ENCODE measurements around the gene CELF1. TPM values are rescaled to one million over a fixed set of nuclear protein-coding genes. Genes with fewer than 3 reads are reported as not detected.

The CELF1 gene
- total RNA-seq, 4 donors from 2014 or later: 93.8 to 153 (median 121) TPM

DNA sequence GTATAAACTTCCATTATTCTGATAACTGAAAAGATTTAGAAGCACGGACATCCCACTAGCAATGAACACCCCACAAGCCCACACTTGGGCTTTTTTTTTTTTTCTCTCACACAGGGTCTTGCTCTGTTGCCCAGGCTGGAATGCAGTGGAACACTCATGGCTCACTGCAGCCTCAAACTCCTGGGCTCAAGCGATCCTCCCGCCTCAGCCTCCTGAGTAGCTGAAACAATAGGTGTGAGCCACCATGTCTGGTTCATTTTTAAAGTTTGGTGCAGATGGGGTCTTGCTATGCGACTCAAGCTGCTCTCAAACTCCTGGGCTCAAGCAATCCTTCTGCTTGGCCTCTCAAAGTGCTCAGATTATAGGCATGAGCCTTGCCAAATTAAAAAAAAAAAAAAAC is 107.1 kb downstream of the CELF1 start:
- TF ChIP-seq, protein P1, sequence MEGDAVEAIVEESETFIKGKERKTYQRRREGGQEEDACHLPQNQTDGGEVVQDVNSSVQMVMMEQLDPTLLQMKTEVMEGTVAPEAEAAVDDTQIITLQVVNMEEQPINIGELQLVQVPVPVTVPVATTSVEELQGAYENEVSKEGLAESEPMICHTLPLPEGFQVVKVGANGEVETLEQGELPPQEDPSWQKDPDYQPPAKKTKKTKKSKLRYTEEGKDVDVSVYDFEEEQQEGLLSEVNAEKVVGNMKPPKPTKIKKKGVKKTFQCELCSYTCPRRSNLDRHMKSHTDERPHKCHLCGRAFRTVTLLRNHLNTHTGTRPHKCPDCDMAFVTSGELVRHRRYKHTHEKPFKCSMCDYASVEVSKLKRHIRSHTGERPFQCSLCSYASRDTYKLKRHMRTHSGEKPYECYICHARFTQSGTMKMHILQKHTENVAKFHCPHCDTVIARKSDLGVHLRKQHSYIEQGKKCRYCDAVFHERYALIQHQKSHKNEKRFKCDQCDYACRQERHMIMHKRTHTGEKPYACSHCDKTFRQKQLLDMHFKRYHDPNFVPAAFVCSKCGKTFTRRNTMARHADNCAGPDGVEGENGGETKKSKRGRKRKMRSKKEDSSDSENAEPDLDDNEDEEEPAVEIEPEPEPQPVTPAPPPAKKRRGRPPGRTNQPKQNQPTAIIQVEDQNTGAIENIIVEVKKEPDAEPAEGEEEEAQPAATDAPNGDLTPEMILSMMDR (IDR thresholded peaks at IDR 0.05; ENCODE audit: low read depth): no peak

DNA sequence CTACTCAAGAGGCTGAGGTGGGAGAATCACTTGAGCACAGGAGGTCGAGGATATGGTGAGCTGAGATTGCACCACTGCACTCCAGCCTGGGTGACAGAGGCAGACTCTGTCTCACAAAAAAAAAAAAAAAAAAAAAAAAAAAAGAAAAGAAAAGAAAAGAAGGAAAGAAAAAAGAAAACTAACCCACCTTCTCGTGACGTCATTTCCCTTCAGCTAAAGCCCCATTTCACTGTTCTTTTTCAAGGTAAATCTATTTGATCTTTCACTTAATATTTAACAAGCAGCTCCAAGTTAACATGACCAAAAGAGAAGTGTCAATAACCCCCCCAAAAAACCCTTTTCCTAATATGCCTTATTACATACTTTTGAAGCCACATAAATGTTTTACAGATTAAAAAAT is 109.1 kb downstream of the CELF1 start:
- TF ChIP-seq, protein P1 (IDR thresholded peaks at IDR 0.05; ENCODE audit: low read depth): no peak

DNA sequence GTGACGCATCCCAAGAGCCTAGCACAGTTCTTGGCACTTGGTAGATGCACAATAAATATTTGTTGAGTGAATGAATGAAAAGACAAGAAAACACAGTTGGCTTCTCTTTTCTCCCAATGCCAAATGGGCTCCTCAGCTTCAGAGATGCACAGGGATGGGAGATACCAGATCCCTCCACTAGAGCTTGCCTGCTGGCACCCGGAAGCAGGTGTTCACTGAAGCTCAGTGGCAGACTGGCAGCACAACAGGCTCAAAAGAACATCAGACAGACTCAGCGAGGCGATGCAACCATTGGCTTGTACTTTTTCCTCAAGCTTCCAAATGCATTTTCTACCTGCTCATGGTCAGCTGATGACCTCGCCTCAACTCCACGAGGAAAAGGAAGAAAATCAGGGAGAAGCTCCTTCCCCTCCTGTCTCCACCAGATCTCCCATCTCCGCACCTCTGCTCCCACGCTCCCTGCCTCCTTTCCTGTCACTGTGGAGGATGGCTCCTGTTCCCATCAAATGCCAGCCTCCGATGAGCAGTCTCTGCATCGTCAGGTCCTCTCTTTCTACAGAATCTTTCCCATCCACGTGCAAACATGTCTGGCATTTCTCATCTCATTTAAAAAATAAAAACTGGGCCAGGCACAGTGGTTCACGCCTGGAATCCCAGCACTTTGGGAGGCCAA is 109.8 kb downstream of the CELF1 start:
- TF ChIP-seq, protein P1 (IDR thresholded peaks at IDR 0.05; ENCODE audit: low read depth): no peak

DNA sequence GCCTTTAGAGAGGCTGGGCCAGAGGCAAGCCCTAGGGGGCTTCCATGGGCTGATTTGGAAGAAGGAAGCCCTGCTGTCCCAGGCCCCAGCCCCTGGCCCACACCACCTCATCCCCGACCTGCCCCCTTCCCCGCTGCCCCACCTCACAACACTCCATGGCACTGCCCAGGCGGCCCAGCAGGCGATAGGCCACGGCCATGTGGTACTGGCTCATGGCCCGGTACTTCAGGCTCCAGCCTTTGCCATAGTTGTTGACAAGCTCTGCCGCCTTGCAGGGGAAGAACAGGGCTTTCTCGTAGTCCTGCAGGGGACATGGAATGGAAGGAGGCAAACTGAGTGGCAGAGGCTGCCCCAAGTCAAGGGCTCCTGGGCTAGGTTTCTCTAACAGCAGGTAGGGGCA is 110.4 kb downstream of the CELF1 start:
- TF ChIP-seq, protein P1 (IDR thresholded peaks at IDR 0.05; ENCODE audit: low read depth): no peak

DNA sequence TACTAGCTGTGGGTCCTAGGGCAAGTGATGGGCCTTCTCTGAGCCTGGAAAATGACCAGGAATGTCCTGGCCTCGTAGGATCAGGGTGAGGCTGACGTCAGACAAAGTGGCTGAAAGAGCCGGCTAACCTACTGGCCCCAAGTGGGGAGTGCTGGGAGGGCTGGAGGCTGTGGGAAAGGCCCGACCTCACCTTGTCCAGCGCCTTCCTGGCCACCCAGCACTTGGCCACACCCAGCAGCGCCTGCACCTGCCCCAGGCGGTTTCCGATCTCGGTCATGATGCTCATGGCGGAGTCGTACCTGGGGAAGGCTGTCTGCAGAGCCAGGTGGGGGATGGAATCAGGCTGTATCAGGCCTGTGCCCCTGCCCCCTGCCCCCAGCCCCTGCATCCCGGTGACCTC is 111.5 kb downstream of the CELF1 start:
- TF ChIP-seq, protein P1 (IDR thresholded peaks at IDR 0.05; ENCODE audit: low read depth): no peak

DNA sequence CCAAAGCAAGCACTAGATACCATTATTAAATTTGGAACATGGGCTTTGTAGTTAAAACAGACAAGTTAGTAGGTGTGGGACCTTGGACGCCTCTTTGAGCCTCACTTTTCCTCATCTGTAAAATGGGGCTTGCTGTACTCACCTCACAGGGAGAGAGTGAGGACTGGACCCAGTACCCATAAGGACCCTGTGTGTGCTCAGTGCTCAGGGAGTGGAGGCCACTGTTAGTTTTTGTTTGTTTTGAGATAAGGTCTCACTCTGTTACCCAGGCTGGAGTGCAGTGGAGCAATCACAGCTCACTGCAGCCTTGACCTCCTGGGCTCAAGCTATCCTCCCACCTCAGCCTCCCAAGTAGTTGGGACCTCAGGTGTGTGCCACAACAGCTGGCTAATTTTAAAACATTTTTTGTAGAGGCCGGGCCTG is 112.9 kb downstream of the CELF1 start:
- TF ChIP-seq, protein P1 (IDR thresholded peaks at IDR 0.05; ENCODE audit: low read depth): no peak

DNA sequence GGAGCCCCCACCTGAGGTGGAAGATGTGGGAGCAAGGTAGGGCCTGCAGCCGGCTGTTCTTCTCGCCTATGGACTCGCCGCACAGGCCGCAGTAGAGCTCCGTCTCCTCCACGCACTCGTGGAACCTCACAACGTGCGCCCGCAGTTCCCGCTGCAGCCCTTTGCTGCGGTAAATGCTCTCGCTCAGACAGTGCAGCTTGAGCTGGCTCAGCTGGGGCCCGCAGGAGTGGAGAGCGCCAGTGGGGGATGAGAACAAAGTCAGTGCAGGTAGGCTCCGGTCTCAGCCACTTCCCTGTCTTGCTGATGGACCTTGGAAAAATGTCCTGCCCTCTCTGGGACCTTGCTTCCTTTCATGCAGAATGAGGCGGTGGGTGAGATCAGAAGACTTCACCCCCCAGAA is 114.2 kb downstream of the CELF1 start:
- TF ChIP-seq, protein P1 (IDR thresholded peaks at IDR 0.05; ENCODE audit: low read depth): no peak
